ENCODE measurements around the gene CFAP300.

DNA sequence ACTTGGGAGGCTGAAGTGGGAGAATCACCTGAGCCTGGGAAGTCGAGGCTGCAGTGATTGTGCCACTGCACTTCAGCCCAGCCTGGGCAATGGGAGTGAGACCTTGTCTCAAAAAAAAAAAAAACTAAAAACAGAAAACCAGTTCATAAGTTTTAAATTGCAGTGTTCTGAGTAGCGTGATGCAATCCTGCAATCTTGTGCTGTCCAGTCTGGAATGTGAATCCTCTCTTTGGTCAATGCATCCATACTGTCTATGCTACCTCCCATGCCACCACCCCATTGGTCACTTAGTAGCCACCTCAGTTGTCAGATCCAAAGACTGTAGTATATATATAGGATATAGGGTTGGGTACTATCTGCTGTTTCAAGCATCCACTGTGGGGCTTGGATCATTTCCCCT, 74.1 kb downstream of the CFAP300 start:
- TF ChIP-seq TAF1 (IDR thresholded peaks at IDR 0.05; ENCODE audit: borderline replicate concordance, insufficient read depth, low read length) (no peak), SIN3A (IDR thresholded peaks at IDR 0.05; ENCODE audit: borderline replicate concordance, insufficient read depth, low read length) (no peak), POLR2AphosphoS5 (IDR thresholded peaks at IDR 0.05; ENCODE audit: low read depth, low read length) (no peak), FOXP2 (optimal IDR thresholded peaks at IDR 0.05; ENCODE audit: borderline replicate concordance, extremely low read depth, extremely low read length, insufficient read depth) (no peak)
- TF ChIP-seq, protein P1, sequence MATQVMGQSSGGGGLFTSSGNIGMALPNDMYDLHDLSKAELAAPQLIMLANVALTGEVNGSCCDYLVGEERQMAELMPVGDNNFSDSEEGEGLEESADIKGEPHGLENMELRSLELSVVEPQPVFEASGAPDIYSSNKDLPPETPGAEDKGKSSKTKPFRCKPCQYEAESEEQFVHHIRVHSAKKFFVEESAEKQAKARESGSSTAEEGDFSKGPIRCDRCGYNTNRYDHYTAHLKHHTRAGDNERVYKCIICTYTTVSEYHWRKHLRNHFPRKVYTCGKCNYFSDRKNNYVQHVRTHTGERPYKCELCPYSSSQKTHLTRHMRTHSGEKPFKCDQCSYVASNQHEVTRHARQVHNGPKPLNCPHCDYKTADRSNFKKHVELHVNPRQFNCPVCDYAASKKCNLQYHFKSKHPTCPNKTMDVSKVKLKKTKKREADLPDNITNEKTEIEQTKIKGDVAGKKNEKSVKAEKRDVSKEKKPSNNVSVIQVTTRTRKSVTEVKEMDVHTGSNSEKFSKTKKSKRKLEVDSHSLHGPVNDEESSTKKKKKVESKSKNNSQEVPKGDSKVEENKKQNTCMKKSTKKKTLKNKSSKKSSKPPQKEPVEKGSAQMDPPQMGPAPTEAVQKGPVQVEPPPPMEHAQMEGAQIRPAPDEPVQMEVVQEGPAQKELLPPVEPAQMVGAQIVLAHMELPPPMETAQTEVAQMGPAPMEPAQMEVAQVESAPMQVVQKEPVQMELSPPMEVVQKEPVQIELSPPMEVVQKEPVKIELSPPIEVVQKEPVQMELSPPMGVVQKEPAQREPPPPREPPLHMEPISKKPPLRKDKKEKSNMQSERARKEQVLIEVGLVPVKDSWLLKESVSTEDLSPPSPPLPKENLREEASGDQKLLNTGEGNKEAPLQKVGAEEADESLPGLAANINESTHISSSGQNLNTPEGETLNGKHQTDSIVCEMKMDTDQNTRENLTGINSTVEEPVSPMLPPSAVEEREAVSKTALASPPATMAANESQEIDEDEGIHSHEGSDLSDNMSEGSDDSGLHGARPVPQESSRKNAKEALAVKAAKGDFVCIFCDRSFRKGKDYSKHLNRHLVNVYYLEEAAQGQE (IDR thresholded peaks at IDR 0.05; ENCODE audit: insufficient read depth in 1 of 2, low read depth in 2 of 2, low read length in 2 of 2): no peak
